T1000 (cell line): ENCODE results near the gene JCAD.
"Not testable (repeated sequence)": the region's sequence is repeated elsewhere in the genome, so short reads cannot be mapped to it uniquely, and the experiment has no call there.

ENCODE experiments used
- DNase-seq: peaks from one replicate; lab custom pipeline; 2025; ENCODE audit warnings: mixed read lengths; lab: John Stamatoyannopoulos, UW

JCAD gene

DNA sequence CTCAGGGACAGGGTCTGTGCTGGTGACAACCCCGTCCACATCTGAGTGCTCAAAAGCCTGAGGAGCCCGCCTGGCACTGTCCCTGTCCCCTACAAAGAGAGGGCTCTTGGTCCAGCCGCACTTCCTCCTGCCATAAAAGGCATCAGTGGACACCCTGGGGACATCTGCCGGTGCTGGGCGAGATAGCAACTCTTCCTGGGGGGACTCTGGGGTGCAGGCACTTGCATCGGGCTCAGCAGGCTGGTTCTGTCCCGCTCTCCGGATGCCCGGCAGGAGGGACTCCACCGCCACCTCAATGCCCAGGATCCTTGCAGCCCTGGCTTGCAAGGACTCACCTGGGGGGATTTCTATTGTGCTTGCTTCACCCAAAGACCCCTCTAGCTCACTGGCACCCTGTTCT, 32.8 kb downstream of the JCAD start:
- no peak for DNase-seq

GRCh38 chr10:30026080-30026479, 33.3 kb downstream of the JCAD start:
- no peak for DNase-seq

GRCh38 chr10:30025428-30025827, 34.0 kb downstream of the JCAD start:
- not testable (repeated sequence) for DNase-seq

GRCh38 chr10:30022590-30022989, 36.8 kb downstream of the JCAD start:
- DNase-seq, result no peak

GRCh38 chr10:30019468-30019867, 39.9 kb downstream of the JCAD start:
- no peak for DNase-seq

DNA sequence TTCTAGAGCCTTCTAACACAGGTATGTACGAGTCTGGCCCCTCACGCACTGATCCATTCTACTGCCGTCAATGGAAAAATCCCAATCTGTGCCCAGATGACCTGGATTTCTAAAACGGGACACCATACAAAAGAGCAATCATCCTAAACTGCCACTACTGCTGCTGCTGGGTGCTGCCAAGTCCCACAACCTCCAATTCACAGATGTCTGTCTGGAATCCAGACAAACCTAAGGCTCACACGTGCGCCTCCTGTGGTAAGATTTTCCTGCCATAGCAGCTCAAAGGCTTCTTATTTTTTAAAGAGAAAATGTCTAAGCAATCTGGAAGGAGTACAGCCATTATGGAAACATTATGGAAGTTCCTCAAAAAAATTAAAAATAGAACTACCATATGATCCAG, 40.9 kb downstream of the JCAD start:
- DNase-seq, result no peak

DNA sequence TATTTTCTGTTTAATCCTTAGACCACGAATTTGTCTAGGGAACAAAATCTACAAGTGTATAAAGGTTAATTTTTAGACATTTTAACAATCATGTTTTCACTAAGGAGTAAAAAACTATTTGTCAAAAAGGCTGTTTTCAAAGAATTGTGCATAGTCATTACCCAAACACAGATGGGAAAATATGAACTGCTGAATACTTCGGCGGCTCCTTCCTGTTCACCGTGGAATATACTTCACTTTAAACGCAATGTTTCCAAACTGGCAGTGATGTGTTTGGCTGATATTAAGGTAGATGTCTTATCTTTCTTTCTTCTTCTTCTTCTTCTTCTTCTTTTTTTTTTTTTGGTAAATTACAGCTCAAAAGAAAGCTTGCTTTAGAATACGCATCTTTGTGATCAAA, 41.4 kb downstream of the JCAD start:
- no peak for DNase-seq

- DNase-seq, result no peak
Observed at GRCh38 chr10:30017556-30017955, 41.8 kb downstream of the JCAD start.

DNA sequence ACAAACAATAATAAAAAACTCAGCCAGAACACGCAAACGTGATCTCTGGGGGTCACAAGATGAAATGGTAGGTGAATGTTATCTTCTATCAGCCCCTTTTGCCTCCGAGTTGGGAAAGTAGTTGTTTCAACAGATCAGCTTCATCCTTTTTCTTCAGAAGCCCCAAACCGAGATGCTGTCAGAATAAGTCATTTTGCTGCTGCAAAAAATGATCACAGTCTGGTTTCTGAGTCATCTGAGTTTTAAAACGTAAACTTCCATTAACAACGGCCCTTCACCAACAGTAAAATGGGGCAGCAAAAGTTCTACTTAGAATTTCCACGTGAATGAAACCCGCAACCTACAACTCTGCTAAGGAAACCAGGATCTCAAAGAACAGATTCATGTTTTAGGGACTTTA, 44.9 kb downstream of the JCAD start:
- no peak for DNase-seq

GRCh38 chr10:30013757-30014156, 45.6 kb downstream of the JCAD start:
- DNase-seq, result no peak

- no peak for DNase-seq
Observed at GRCh38 chr10:30011956-30012647, 47.3 kb downstream of the JCAD start.

DNA sequence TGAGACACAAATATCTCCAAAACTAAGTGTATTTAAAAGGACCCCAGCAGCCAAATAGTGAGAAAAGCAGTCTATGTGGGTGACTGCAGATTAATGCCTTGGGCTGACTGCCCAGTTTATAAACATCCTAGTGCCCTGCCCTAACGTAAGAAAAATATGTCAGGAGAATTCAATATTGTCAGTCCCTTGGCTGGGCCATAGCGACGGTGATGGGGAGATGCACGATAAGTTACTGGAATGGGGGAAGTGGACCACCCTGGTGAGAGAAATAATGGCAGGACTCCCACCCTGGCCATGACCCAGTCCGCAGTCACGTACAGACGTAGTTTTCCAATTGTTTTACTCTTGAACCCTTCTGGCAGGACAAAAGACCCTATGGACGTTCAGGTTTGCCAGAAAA, 48.0 kb downstream of the JCAD start:
- DNase-seq, result no peak

GRCh38 chr10:30007406-30007805, 52.0 kb downstream of the JCAD start:
- DNase-seq, result no peak

GRCh38 chr10:30006410-30006809, 53.0 kb downstream of the JCAD start:
- DNase-seq, result no peak

DNA sequence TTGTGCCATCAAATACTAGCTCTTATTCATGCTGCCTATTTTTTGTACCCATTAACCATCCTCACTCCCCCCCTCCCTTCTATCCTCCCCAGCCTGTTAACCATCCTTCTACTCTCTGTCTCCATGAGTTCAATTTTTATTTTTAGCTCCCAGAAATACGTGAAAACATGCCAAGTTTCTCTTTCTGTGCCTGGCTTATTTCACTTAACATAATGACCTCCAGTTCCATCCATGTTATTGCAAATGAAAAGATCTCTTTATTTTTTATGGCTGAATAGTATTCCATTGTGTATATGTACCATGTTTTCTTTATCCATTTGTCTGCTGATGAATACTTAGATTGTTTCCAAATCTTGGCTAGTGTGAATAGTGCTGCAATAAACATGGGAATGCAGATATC, 54.3 kb downstream of the JCAD start:
- DNase-seq, result not testable (repeated sequence)

DNA sequence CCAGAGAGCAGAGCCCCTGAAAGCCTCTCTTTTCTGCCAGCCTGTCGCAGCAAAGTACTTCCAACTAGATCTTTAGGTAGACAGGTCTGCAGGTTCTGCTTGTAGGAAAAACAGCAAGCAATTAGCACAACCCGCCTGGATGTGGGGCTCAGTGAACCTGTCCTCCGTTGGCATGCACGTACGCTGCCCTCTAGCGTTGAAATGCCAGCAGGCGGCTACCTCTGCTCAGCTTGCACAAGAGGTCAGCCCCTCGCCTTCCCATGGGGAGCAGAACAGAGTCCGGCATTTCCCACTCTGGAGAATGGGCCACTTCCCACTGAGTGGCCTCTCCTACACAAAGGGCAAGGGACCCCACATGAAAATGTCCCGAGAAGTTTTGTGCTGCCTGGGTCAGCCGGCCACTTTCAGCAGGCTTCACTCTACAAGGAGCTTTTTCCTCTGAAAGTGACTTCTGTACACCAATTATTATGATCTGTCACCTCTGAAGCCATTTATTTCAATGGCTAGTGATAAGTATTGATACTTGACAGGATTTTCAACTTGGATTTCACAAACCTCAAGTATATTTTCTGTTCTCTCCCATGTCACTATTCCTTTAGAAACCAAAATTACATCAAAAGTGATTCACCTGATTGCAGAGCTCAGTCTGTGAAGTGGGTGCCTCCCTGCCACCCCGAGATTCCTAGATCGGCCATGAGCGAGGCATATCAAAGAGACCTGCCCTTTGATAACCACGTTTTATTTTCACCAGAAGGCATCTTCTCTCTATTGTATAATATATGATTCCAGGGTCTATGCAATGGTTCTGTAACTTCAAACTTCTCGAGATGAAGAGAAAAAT, 56.7 kb downstream of the JCAD start:
- peak; percentile 44 for DNase-seq

- DNase-seq, result no peak
Observed at GRCh38 chr10:30000802-30001571, 58.4 kb downstream of the JCAD start.

DNA sequence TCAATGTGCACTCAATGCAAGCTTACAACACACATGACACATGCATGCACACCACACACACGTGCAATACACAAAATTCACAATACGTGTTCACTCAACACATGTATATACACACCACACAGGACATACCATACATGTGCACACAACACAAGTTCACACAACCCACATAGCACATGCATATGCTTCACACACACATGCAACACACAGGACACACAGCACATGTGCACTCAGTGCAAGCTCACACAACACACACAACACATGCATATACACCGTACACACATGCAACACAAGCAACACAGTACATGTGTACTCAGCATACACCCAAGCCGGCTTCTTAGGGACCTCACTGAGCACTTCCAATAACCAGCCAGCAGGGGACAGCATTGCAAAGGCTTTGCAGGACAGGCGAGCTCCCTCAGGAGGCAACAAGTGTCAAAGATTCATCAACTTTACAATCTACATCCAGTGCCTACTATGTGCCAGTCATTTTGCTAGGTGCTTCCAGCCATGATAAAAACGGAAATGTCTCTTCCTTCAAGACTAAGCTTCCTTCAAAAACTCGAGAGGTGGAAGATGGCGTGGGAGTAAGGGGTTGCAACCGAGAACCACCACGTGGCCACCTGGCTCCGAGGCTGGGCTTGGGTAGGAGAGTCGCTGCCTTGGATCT, 61.1 kb downstream of the JCAD start:
- DNase-seq, result peak; percentile 48

GRCh38 chr10:29994811-29995210, 64.6 kb downstream of the JCAD start:
- DNase-seq, result no peak

- no peak for DNase-seq
Observed at GRCh38 chr10:29993319-29993915, 66.0 kb downstream of the JCAD start.

DNA sequence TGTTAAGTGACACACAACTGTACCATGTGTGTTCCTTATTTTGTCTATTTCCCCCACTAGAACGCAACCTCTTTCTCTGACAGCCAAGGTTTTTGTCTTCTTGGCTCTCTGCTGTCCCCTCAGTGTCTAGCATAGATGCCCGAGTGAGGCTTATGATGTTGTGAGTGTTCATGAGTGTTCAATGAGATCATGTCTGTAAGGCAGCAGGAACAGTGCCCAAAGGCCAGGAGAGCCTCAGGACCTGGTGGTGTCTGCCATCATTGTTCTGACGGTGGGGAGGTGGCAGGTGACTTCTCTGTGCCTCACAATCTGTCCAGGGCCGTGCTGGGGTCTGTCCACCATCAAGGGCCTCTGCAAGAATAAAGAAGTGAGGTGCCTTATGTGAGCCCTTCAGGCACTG, 66.5 kb downstream of the JCAD start:
- DNase-seq, result no peak

- no peak for DNase-seq
Observed at GRCh38 chr10:29991382-29991781, 68.0 kb downstream of the JCAD start.
